KOPT-K1 (cell line): ENCODE data around the gene PRMT3.

ENCODE experiments used
- H3K27ac ChIP-seq: fragments of 200-600 bp; sonication (generic); 2 replicates; pipeline ENCODE4 v1.5.1; 2016; ENCODE audit warnings: antibody characterized with exemption, mild to moderate bottlenecking, low read depth, low read length; ENCODE audit not compliant: poor library complexity, severe bottlenecking
- H3K36me3 ChIP-seq: fragments of 200-600 bp; sonication (generic); 2 replicates; pipeline ENCODE4 v1.5.1; 2017; ENCODE audit warnings: antibody characterized with exemption, mild to moderate bottlenecking, low read length, moderate library complexity; ENCODE audit not compliant: insufficient read depth
- H3K9me3 ChIP-seq: fragments of 200-600 bp; sonication (generic); 2 replicates; pipeline ENCODE4 v1.5.1; 2017; ENCODE audit warnings: antibody characterized with exemption, low read length, mild to moderate bottlenecking; ENCODE audit not compliant: insufficient read depth, poor library complexity, severe bottlenecking

The PRMT3 gene

GRCh38 chr11:20415432-20415831 is 27.9 kb downstream of the PRMT3 start:
- Histone ChIP-seq H3K36me3 (peaks cover 100% of the 10 kb centered on the region), H3K27ac (no peak overlapping the region), H3K9me3 (no peaks in the 10 kb centered on the region)

GRCh38 chr11:20417771-20418170 is 30.3 kb downstream of the PRMT3 start:
- peaks cover 100% of the 10 kb centered on the region for H3K36me3 ChIP-seq
- H3K9me3 ChIP-seq = no peaks in the 10 kb centered on the region
- no peak overlapping the region for H3K27ac ChIP-seq

DNA sequence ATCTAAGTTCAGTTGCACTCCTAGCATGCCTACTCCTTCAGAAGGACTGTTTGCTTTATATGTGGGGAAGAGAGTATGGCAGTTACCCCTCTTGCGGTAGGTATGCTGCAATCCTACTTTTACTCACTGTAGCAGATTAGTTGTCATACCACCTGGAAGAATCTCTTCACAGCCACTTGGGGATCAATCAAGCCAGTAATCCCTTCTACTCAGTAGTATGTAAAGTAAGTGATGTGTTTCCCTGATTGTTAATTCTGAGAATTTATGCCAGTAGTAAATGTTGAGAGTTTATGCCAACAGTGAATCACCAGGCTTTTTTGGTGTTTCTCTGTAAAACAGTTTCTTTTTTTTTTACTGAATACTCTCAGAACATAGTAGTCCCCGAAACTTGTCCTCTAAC is 34.4 kb downstream of the PRMT3 start:
- Histone ChIP-seq H3K36me3 (peaks cover 97% of the 10 kb centered on the region), H3K9me3 (no peaks in the 10 kb centered on the region), H3K27ac (no peak overlapping the region)

GRCh38 chr11:20429216-20429615 is 41.7 kb downstream of the PRMT3 start:
- H3K36me3 ChIP-seq = peaks cover 68% of the 10 kb centered on the region
- no peak overlapping the region for H3K27ac ChIP-seq
- H3K9me3 ChIP-seq = no peaks in the 10 kb centered on the region

GRCh38 chr11:20438637-20439036 is 51.1 kb downstream of the PRMT3 start:
- Histone ChIP-seq H3K27ac (no peak overlapping the region), H3K9me3 (no peaks in the 10 kb centered on the region), H3K36me3 (peaks cover 41% of the 10 kb centered on the region)

DNA sequence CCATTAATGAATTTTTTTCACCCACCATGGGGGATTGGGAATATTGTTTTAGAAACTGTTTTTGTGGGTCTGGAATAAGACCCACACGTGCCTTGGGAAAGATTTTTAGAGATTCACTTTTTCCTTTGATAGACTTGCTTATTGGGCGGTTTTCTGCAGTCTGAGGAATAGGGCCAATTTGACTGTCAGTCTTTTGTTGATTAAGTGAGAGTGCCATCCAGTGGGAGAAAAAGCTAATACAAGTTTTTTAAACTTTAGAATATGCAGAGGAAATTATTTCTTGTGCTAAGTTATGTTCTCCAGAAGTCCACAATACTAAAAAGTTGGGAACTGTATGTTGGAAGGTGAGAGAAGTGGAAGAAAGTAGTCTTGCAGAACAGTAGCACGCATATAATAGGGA is 56.1 kb downstream of the PRMT3 start:
- peaks cover 14% of the 10 kb centered on the region for H3K36me3 ChIP-seq
- H3K27ac ChIP-seq = no peak overlapping the region
- no peaks in the 10 kb centered on the region for H3K9me3 ChIP-seq

DNA sequence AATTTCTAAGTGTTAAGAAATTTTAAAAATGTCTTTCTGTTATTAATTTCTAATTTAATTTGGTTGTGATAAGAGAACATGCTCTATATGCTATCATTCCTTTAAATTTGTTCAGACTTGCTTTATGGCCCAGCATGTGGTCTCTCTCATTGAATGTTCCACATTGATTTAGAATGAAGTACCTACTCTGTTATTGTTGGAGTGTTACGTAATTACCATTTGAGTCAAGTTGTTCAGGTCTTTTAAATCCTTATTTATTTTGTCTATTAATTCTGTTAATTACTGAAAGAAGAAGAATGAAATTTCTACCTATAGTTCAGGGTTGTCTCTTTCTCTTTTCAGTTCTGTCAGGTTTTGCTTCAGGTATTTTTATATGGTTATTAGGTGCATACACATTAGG is 57.0 kb downstream of the PRMT3 start:
- Histone ChIP-seq H3K27ac (no peak overlapping the region), H3K36me3 (peaks cover 14% of the 10 kb centered on the region; the same call in 1 of the 2 replicates), H3K9me3 (no peaks in the 10 kb centered on the region)

DNA sequence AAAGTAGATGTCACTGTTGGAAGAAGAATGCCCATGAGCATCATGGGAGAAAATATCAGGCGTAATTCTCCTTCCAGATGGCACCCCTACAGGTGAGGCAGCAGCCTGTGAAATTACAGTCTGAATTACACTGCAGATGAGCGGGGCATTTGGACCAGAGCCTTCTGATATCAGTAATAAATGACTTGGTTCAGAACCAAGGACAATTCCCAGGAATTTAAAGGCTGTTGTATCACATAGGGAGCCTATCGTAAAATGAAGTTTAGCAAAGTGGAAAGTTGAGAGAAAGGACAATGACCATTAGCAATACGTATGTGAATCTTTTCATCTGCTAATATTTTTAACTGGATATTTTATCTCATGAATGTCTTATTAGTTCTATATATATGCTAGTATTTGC is 61.3 kb downstream of the PRMT3 start:
- H3K36me3 ChIP-seq = peaks cover 38% of the 10 kb centered on the region
- H3K9me3 ChIP-seq = no peaks in the 10 kb centered on the region

GRCh38 chr11:20450829-20451228 is 63.3 kb downstream of the PRMT3 start:
- Histone ChIP-seq H3K27ac (no peak overlapping the region), H3K36me3 (peaks cover 45% of the 10 kb centered on the region), H3K9me3 (no peaks in the 10 kb centered on the region)

More for the DNA sequence above, 61.3 kb downstream of the PRMT3 start:
- H3K27ac ChIP-seq = no peak overlapping the region

DNA sequence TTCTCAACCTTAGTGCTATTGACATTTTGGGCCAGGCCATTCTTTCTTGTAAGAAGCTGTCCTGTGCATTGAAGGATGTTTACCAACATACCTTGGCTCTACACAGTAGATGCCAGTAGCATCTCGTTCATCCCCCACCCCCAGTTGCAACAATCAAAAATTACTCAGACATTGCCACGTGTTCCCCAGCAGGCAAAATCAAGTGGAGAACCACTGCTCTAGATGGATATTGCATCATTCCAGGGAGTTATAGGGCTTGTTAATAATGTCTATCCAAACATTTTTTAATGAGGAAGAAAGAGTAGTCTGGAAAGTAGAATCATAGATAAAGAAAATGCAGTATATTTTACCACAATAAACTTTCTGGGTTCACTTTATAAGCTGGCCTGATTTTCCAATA is 64.1 kb downstream of the PRMT3 start:
- Histone ChIP-seq H3K27ac (no peak overlapping the region), H3K36me3 (peaks cover 48% of the 10 kb centered on the region), H3K9me3 (no peaks in the 10 kb centered on the region)

DNA sequence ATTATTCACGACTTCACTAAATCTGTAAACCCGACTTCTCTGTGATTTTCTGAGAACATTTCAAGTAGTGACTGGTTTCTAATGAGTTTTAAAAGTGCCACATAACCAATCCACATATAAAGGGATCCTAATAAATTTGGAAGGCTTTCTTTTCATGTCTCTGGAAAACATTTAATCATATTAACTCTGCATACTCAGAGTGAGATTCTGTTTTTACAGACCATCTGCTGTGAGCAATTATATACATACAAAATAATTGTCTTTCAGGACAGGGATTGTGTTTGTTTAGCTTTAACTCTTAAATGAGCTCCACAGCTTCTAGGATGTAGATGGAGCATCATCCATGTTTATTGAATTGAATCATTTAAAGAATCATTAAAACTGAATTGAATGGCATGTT is 65.1 kb downstream of the PRMT3 start:
- Histone ChIP-seq H3K27ac (no peak overlapping the region), H3K36me3 (peaks cover 57% of the 10 kb centered on the region), H3K9me3 (no peaks in the 10 kb centered on the region)

DNA sequence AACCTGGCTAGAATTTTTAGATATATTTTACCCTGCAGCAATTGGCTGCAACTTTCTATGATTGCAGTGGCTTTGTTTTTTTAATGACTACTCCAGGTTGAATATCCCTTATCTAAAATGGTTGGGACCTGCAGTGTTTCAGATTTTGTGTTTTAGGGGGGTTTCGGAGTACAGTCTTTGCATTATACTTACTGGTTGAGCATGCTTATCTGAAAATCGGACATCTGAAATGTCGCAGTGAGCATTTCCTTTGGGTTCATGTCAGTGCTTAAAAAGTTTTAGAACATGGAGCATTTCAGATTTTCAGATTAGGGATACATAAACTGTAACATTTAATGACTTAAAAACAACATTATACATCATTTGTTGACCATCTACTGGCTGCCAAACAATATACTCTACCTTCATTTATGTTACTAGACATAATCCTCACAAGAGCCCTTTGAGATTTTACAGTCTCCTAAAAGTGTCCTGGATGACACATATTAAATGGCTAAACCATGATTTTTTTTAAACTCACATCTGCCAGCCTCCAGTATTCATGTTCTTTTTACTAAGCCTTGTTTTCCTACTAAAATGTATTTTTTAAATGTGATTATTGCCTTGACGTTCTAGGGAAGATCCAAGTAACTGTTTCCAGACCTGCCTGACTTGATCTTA is 66.3 kb downstream of the PRMT3 start:
- no peak overlapping the region for H3K27ac ChIP-seq
- no peaks in the 10 kb centered on the region for H3K9me3 ChIP-seq
- peaks cover 57% of the 10 kb centered on the region for H3K36me3 ChIP-seq

- H3K9me3 ChIP-seq = no peaks in the 10 kb centered on the region
- H3K27ac ChIP-seq = no peak overlapping the region
- peaks cover 56% of the 10 kb centered on the region for H3K36me3 ChIP-seq
Observed at GRCh38 chr11:20457001-20457799, 69.7 kb downstream of the PRMT3 start.

DNA sequence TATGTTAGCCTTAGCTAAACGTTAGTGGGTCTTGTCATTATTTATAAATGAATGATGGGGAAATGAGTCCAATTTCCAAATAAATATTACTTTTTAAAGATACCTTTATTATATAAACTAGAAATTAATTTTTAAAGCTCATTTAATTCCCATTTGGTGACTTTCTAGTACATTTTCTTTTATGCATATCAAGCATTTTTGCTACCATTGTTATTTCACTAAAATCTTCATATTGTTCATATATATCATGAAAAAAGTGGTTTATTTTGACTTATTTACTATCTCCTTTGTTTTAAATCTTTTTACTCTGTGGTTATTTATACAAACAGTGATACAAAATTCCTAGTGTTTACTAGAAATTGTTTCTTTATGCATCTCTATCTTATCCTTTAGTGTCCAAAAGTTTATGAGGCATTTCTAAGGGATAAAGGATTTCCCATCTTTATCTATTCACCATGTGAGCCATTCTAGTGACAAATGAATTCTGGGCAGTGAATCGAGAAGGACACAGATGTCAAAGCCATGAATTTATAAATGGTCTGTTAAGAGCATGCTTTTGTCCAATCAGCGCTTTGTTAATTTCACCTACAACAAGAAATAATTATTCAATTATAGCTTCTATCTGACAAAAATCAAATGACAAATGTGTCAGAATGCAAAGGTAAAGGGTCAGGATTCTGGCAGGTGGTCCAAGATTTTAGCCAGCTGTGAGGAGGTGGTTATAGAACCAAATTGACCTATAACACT is 70.6 kb downstream of the PRMT3 start:
- H3K9me3 ChIP-seq = no peaks in the 10 kb centered on the region
- peaks cover 56% of the 10 kb centered on the region for H3K36me3 ChIP-seq
- no peak overlapping the region for H3K27ac ChIP-seq

DNA sequence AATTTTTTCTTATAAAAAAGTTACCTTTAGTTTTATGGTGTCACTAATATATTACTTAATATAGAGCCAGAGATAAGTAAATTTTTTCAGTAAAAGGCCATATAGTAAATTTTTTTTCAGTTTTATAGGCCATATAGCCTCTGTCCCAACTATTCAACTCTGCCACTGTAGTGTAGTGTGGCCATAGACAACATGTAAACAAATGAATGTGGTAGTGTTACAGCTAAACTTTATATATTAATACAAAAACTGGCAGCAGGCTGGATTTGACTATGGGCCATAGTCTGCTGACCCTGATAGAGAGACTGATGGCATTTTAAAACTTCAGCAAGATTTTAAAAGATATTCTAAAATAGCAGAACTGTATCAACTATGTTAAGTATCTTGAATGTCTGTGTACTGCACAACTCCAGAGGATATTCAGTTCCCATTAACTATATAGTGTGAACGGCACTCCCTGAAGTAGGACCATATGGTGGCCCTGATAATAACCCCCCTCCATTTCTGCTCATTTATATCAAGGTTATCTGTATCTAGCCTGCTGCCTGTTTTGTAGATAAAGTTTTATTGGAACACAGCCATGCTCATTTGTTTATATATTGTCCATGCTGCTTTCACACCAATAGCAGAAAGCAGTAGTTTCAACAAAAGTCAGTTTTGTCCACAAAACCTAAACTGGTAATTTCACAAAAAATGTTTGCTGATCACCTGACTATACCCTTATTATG is 71.6 kb downstream of the PRMT3 start:
- Histone ChIP-seq H3K36me3 (peaks cover 55% of the 10 kb centered on the region), H3K27ac (no peak overlapping the region), H3K9me3 (no peaks in the 10 kb centered on the region)
